ENCODE data around the gene PPP2R5E. TPM values are rescaled to one million over a fixed set of nuclear protein-coding genes. Genes with fewer than 3 reads are reported as not detected.

PPP2R5E gene
- total and polyA plus RNA-seq, 2 of the 8 experiments (the other 6 are each of a cell fraction or from before 2014, with no cell fraction given) = 6.8 to 64.6 TPM

DNA sequence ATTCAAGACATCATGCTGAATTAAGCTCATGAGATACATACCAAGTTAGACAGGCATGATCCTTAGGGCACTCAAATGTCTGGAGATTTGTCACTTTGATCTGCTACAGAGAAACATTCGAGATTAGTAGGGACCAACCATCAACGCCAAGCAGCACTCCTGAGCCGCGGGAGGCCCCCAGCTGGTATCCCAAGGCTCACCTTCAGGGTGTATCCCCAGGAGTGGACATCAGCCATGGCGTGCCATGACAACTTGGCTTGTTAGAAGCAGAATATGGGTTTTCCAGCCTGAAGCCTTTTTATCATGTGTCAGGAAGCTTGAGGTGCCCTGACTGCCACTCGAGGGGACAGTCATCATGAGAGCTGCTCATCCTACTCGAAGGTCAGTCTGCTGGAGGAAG is 185.3 kb downstream of the PPP2R5E start (continued):
- no peak for TF ChIP-seq FOSL1 (IDR thresholded peaks at IDR 0.05; ENCODE audit: insufficient read depth, low read depth, low read length)
- no peak for TF ChIP-seq NANOG (IDR thresholded peaks at IDR 0.05; ENCODE audit: insufficient read depth, low read depth, low read length, poor library complexity, severe bottlenecking)

All from H1 (cell line).